Measurements from ENCODE around the gene CASR. TPM values are rescaled to one million over a fixed set of nuclear protein-coding genes. Genes with fewer than 3 reads are reported as not detected.
"Not testable (repeated sequence)": the region's sequence is repeated elsewhere in the genome, so short reads cannot be mapped to it uniquely, and the experiment has no call there.

The CASR gene
- total RNA-seq, 1 donor: not detected

DNA sequence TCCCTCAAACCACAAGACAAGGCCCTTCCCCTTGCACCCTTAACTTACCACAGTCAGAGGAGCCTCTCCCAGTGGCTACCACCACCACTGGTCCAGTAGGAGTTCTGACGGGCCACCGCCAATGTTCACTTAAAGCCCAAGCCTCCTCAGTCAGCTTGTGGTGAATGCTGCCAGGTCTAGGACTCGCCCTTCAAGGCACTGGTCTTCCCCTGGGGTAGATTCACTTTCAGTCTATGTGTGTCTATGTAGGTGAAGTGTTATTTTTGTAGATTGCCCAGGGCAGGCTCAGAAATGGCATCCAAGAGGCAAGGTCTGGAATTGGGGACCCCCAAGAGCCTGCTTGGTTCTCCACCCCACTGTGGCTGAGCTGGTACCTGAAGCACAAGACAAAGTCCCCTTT lies 15.4 kb upstream of the CASR start:
- no peak overlapping the region for H3K4me3 ChIP-seq (ENCODE audit: low read depth, low read length)
- no peak for DNase-seq (ENCODE audit: low read depth)
- TF ChIP-seq CTCF (IDR thresholded peaks at IDR 0.05; ENCODE audit: insufficient read depth, low read depth, low read length): no peak

DNA sequence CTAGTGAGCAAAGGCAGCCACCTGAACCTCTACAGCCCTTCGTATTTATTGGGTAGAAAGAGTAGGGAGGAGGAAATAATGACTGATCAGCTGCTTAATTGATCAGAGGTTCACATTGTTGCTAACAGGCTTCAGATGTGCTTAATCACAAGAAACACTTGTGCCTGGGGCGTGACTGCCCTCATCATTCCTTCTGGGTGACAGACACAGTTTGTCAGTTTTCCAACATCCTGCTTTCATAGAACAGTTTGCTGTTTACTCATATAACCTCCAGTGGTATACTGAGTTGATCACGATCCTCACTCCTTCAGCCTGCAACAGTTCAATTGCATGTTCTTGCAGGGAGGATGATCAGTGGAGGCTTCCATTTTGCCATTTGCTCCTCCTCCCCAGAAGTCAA lies 13.6 kb upstream of the CASR start:
- TF ChIP-seq CTCF (IDR thresholded peaks at IDR 0.05; ENCODE audit: insufficient read depth, low read depth, low read length): no peak
- no peak for DNase-seq (ENCODE audit: low read depth)
- H3K4me3 ChIP-seq (ENCODE audit: low read depth, low read length): no peak overlapping the region

DNA sequence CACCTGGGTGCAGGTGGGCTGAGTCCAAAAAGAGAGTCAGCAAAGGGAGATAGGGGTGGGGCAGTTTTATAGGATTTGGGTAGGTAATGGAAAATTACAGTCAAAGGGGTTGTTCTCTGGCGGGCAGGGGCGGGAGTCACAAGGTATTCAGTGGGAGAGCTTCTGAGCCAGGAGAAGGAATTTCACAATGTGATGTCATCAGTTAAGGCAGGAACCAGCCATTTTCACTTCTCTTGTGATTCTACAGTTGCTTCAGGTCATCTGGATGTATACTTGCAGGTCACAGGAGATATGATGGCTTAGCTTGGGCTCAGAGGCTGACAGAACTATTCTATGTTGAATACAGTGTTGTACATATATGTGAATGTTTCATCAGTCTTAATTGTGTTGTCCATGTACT lies 12.1 kb upstream of the CASR start:
- DNase-seq (ENCODE audit: low read depth); H3K4me3 ChIP-seq (ENCODE audit: low read depth, low read length): not testable (repeated sequence)

- TF ChIP-seq CTCF (IDR thresholded peaks at IDR 0.05; ENCODE audit: insufficient read depth, low read depth, low read length): no peak
Measured at GRCh38 chr3:122178711-122179110, 4.8 kb upstream of the CASR start.

DNA sequence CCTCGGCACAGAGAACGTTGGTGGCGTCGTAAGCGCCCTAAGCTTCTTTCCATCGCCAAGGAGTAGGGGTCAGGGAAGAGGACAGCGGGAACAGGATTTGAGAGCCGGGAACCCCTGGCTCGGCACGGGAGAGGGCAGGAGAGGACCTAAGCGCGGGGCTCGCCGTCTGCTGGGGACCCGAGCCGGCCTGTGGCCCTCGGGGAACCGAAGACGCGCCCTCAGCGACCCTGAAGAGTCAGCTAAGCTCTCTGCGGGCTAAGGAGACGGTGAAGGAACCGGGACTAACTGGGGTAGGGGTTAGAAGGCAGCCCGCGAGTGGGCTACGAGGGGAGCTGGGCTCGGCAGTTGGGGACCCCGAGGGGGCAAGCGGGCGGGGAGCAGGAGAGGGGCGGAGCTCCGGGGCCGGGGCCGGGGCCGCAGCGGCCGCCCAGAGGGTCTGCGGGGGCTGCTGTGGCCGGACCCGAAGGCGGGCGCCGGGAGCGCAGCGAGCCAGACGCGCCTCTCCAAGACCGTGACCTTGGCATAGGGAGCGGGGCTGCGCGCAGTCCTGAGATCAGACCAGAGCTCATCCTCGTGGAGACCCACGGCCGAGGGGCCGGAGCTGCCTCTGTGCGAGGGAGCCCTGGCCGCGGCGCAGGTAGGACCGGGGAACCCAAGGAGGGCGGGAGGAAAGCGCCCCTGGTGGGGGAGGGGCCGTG lies 574 bp downstream of the CASR start:
- no peak overlapping the region for H3K4me3 ChIP-seq (ENCODE audit: low read depth, low read length)
- no peak for TF ChIP-seq CTCF (IDR thresholded peaks at IDR 0.05; ENCODE audit: insufficient read depth, low read depth, low read length)
- DNase-seq (ENCODE audit: low read depth): no peak

More at GRCh38 chr3:122178711-122179110, 4.8 kb upstream of the CASR start:
- no peak overlapping the region for H3K4me3 ChIP-seq (ENCODE audit: low read depth, low read length)
- no peak for DNase-seq (ENCODE audit: low read depth)

DNA sequence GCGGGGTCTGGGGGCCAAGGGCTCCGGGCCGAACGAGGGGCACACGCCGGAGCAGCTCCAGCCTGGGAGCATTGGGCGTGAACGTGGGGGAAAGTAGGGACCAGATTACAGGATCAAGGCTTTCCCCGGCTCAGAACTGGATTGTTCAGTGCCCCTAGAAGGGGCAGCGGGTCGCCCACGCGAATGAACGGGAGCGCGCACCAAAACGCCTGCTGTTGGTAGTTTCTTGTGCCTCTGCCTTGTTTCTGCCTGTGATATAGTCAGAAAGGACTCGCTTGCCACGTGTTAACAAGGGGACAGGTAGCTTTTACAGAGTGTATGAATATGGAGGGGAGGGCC lies 1.1 kb downstream of the CASR start:
- H3K4me3 ChIP-seq (ENCODE audit: low read depth, low read length): no peak overlapping the region
- DNase-seq (ENCODE audit: low read depth): no peak
- no peak for TF ChIP-seq CTCF (IDR thresholded peaks at IDR 0.05; ENCODE audit: insufficient read depth, low read depth, low read length)

DNA sequence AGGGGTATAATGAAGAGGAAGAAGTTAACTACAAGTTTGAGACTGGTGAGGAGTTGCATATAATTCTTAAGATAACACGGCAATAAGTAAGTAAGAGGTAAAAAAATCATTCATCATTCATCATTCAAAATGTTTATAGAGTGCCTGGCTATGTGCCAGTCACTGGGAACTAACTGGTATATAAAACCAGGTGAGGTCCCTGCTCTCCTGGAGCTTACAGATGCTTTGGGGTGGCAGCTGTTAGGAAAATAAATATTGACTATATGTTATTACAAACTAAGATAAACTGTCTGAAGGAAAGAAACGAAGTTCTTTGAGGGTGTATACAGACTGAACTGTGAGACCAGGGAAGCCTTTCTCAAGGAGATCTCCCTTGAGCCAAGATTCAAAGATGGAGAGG lies 2.9 kb downstream of the CASR start:
- no peak for TF ChIP-seq CTCF (IDR thresholded peaks at IDR 0.05; ENCODE audit: insufficient read depth, low read depth, low read length)
- no peak for DNase-seq (ENCODE audit: low read depth)
- no peak overlapping the region for H3K4me3 ChIP-seq (ENCODE audit: low read depth, low read length)

All from fibroblast of villous mesenchyme (primary cell).